Measurements from ENCODE around the gene TMIE.

The TMIE gene

DNA sequence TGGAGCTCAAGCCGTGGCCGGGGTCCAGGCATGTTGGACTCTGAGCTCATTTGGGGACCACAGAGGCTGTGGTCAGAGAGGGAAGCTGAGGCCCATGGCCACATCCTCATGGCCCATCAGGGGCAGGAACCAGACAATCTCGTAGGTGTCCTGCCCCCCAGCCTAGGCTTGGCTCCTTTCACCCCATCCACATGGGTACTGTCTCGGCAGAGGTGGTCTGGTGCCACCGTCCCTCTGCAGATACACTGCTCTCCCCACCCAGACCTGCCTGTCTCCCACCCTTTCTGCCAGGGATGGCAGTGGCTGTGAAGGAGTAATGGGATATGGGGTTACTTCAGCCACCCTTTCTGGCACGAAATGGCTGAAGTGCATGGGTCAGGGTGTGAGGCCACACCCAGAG, 8.5 kb downstream of the TMIE start:
- no peak for DNase-seq

DNA sequence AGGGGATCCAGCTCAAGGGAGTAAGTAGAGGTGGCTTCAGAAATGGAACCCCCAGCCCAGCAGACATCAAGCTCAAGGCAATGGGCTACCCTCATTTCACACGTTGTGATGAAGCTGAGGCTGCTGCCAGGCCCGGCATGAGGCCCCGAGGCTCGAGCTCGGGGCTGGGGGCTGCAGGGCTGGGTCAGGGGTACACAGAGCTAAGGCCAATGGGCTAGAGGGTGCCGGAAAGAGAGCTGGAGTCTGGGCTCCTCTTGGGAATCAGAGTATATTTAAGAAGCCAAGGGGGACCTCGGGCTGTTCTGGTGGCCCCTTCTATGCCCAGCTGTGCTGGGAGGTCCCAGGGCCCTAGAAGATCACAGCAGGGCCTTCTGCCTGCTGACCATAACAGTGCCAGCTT, 9.0 kb downstream of the TMIE start:
- no peak for DNase-seq

DNA sequence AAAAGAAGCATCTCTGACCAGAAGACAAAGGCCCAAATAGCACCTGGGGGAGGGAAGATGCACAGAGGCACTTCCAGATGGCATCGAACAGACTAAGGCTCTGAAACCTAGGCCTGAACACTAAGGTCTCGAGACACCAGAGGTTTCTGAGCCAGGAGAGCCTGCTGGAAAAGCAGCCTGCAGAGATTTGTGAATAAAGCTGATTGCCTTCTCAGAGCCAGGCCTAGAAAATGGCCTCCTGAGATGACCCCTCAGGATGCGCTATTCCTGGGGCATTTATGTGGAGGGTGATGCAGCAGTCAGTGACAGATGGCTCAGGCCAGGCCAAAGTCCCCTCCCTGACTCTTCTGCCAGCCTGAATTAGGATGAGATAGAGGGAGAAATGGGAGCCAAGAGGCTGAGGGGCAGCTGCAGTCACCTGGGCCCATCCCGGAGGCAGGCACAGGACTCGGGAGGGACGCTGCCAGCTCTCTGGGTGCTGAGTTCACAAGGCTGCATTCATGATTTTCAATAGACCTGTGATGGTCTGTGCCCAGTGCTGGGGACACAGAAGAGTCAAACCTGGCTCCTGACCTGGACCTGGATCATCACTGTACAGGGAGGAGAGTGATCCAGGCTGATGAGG, 9.6 kb downstream of the TMIE start:
- no peak for DNase-seq

DNA sequence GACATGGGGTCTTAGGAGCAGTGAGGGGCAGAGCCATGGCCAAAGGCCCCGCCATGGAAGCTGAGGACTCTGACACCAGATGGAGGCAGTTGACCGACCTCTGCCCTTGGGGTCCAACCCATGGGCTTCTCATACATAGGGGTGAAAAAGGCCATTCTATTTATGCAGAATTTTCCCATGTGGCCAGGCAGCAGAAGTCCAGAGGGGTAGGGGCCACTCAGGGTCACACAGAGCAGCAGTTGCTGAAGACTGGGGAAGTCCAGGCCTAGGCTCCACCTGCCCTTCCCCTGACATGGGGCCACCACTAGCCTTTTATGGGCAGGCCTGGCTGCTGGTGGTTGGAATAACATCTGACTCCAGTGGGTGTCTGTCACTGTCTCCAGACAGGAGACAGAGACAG, 10.1 kb downstream of the TMIE start:
- no peak for DNase-seq

DNA sequence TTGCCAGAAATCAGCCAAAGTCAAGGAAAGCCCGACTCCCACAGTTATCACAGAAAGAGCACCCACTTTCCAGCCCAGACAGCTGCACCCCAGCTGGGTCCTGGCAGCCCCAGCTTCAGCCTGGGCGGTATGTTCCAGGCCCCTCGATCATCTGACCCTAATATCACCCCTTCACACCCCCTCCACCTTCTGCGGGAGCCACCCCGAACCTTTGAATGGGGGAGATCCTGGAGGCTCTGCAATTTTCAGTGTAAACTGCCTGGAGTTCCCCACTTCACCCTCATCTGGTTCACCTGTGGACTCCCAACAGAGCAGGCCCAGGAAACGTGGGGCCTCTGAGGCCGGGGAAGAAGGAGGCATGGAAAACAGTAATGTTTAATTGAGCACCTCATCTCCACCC, 10.6 kb downstream of the TMIE start:
- no peak for DNase-seq

DNA sequence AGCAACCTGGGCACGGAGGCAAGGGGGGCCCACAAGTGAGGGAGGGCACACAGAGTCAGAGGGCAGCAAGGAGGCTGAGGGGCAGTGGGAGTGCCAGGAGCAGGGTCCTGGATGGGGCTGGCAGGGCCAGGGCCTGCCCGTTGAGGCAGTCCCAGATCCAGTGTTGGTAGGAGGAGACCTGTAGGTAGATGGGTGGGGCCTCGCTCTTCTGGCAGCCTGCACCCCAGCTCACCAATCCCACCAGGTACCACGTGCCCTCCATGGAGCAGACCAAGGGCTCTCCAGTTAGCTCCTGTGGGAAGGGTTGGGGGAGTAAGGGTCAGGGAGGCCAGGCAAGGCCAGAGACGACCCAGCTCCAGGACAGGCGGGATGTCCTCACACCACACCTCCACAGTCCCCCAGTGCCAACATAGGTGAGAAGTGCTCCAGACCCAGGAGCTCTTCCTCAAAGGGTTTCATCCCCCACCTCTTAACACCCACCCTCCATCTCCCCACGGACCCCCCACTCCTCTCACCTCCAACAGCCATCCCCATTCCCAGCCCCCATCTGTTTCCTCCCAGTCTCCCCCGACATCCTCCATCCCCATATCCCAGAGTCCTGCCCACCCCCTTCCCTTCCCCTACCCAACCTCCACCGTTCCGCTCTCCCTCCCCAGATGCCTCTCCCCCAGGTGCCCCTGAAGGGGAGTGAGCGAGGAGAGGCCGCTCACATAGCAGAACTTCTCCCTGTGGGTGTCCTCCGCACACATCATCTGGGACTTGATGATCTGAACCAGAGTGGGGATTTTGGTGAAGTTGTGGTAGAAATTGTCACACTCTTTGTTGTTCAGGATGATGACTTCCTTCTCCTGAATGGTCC, 11.2 kb downstream of the TMIE start:
- DNase-seq = no peak

DNA sequence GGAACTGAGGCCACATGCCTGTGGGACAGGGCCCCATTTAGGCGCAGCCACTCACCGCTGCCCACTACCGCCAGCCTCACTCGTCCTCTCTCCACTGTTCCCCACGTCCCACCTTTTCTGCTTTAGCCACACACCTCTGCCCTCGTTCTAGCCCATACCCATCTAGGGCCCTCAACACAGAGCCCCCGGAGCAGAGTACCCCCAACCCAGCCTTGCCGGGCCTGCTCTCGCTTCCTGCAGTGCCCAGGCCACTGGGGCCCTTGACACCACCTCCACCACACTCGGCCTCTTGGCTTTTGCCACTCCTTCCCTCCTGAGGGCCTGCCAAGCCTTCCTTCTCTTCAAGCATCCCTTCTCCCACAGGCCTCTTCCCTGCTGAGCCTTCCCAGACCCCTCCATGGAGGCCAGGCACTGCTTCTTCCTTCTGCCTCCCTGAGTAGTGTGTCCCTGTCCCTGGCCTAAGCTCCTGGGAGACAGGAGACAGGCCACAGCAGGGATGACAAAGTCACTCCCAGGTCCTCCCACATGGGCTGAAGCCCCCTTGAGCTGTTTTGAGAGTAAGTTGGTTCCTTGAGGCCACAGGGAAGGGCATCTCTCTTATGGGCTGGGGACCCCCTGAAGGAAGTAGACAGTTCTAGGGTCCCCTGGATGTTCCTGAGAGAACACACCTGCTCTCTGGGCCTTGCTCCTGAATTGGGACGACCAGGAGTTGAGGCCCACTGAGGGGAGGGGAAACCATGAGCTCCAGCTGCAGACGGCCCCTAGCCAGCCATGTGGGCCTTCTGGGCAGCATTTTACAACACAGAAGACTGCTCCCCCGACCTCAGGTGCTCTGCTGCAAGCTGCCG, 12.1 kb downstream of the TMIE start:
- DNase-seq = no peak

DNA sequence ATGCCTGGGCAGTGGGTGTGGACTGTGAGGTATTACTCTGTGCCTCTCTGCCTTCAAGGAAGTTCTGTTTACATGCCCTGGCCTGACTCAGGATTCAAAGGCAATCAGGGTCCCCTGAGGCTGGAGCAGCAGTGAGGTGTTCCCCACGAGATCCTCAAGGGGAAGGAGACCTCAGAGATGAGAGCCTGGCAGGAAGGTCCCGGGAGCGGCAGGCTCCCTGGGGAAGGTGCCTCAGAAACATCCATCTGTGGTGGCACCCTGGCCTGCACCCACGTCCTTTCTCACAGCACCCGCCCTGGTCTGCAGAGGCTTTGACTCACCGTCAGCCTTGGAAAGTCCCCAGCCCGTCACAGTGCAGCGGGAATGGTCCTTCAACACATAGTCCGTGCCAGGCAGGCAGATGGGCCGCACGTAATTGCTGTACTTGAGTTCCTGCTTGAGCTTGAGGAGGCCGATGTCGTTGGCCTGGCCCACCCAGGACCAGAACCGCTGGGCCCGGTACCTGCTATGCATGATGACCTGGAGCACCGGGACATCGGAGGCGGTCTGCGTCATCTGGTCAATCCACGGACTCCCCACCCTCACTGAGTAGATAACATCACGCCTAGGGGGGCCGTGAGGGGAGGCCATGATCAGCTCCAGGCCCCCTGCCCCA, 12.8 kb downstream of the TMIE start:
- no peak for DNase-seq

DNA sequence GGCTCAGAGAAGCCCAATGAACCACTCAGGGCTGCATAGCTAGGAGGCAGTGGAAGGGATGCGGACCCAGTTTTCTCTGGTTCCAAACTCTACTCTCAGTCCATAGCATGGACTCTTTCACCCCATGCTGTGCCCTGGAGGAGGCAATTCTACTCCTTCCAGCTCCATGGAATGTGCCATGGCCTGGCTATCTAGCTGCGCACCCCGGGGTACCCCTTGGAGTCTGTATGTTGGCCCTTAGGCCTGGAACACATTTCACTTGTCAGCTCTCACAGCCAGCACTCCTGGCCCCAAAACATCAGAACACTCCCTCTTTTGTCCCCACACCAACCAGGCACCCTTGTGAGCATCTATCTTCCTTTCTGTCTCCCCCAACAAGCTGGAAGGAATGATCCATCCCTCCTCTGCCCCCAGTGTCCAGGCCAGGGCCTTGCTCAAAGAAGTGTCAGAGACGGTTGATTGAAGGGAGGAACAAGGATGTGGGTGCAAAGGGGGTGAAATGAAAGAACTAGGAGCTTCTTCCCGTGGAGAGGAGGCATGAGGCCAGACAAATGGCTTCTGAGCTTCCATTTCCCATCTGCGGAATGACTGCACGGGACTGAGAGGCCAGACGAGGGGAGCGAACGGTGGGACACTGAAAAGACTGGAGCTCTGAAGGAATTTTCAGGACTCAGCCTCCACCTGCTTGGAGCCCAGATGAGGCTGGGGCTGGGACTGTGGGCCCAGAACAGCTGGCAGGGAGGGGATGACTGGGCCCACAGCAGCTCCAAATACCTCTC, 13.7 kb downstream of the TMIE start:
- DNase-seq = no peak

DNA sequence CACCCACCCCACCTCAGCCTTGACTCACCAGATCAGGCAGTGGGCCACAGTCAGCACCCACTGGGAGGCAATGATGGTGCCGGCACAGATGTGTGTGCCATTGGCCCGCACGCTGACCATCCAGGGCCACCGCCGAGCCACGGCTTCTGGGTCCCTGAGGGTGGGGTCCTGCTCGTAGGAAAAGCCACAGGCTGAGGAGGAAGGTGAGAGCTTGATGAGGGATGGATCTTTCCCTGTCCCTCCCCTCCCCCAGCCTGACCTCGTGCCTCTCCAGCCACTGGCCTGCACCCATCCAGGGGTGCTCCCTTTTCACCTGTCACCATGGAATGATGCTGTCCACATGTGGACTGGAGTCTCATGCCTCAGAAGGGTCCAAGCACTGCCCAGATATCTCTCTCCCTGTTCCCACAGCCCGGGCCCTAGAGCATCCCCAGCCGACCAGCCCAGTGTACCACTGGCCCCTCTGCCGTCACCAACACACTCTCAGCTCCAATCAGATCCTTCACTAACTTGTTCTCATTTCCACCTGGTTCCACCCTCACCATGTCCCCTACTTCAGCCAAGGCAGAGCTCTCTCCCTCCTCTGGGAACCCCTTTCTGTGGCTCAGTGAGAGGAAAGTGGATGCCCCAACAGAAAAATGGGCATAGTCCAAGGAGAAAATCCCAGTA, 14.4 kb downstream of the TMIE start:
- no peak for DNase-seq

DNA sequence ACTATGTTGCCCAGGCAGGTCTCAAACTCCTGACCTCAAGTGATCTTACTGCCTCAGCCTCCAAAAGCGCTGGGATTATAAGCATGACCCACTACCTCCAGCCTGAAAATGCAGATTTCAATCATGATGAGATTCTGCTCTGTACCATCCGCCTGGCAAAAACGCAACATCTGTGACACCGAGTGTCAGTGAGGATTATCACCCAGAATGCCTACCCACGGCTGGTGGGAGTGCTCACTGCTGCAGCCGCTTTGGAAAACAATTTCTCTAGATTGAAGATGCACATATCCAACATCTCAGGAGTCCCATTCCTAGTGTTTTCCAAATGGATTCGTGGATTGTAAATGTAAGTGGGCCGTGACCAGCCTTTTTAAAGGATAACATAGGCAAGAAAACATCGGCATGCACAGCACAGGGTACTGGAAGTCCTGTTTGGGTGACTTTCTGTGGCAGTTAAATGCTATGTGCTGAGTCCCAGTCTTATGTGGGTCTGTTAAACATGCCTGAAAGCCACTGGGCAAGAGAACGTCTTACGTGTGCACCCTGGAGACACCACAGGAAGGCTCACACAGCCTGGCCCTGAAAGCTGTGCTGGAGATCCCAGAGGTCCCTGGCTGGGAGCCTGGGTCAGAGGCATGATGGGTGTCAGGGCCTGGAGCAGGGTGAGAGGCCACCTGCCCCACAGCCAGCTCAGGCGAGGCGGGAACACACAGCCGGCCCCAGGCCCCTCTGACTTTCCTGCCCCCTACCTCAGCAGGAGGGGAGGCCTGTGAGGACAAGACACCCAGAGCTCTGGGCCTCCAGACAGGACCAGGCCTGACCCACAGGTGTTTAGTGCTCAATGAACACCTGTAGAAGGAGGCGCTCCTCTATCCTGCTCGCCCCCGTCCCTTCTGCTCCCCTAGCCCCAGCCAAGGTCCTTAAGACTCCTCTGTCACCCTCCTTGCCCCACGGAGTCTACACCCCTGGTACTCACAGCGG, 15.6 kb downstream of the TMIE start:
- no peak for DNase-seq

DNA sequence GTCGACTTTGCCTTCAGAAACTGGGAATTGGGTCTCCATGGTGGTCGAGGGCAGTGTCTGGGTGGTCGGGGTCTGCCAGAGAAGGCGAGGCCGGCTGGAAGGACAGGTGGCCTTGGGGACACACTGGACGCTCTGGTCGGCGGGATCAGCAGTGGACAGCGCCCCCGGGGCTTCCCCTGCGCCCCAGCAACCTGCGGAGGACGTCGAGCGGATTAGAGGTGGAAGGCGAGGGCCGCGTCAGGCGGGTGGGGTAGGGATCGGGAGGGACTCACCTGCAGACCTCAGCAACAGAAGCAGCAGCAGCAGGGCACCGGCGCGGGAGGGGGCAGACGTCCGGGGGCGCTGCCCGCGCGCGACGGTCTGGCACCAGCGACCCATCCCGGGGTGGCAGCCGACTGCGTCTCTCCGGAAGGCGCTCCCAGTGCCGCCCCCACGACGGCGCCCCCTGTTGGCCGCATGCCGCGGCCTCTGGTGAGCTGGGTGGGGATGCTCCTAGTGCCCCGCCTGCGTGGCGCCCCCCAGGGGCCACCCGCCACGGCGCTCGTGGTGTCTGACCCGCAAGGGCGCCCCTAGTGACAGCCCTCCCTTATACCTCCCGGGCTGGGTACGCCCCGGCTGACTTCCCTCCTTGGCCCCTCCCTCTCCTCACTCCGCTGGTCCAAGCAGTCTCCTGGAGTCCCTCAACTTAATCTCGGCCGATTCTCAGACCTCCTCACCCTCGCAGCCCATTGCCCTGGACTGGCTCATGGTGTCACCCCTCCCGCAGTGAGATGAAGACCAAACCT, 16.4 kb downstream of the TMIE start, which contains the start of gene PRSS50:
TSS of gene PRSS50 (minus strand) at position 423 of the 785 bp plus-strand sequence. CDS start at position 378, 45 bp downstream.
- no peak for DNase-seq

DNA sequence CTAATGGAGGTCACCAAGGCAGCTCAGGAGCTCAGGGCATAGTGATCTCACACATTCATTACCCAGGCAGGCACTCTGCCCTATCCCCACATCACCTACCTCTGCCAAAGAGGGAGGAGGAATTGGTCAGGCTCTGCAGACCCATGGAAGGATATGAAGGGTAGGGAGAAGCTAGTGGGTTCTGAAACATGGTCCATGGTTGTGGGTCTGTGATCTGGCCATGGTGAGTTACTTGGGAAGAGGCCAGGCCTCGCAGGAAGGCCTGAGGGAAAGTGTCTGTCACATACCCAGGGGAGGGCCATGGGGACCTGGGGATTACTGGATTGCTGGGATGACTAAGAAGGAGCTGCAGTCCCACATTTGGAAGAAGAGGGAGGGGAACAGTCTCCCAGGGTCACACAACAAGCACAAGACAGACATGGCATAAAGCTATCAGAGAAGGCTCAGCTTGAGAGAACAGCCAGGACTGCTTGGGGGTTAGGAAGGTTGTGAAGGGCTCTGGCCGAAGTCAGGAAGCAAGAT, 17.9 kb downstream of the TMIE start:
- DNase-seq = no peak

DNA sequence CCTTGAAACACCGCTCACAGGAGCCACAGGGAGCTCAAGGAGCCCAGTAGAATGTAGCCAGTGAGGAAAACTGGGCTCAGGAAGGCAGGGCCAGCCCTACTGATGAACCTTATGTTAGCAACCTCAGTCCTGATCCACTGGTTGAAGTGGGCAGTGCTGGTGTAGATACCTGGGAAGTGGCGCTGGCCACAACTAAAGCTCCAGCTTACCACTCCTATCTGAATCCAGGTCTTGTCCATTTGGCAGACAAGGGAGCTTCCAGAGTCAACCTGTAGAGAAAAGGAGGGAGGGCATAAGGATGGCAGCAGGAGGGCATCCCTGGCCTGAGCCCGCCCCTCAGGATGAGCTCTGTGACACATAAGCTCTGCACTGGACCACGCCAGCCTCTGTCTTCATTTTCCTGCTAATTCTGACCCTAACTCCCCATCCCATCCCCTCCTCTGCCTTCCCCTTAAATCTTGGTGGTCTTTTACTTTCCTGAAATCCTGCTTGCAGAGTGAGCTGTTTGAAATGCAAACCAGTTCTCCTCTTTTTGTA, 18.6 kb downstream of the TMIE start:
- DNase-seq = no peak

DNA sequence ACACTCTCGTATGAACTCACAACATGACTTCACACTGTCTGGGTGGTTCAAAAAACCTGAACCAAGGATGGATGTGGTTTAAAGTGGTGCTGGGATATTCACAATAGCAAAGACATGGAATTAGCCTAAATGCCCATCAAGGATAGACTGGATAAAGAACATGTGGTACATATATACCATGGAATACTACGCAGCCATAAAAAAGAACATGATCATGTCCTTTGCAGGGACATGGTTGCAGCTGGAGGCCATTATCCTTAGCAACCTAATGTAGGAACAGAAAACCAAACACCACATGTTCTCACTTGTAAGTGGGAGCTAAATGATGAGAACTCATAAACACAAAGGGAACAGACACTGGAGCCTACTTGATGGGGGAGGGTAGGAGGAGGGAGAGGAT, 19.8 kb downstream of the TMIE start:
- no peak for DNase-seq

DNA sequence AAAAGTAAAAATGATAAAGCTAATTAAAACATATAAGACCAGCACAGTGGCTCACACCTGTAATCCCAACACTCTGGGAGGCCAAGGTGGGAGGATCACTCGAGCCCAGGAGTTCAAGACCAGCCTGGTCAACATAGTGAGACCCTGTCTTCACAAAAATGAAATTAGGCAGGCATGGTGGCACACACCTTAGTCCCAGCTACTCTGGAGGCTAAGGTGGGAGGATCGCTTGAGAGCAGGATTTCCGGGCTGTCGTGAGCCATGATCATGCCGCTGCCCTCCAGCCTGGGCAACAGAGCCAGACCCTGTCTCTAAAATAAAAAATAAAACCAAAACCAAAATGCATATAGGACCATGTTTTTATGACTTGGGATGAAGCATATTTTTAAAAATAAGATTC, 21.3 kb downstream of the TMIE start:
- DNase-seq = no peak

DNA sequence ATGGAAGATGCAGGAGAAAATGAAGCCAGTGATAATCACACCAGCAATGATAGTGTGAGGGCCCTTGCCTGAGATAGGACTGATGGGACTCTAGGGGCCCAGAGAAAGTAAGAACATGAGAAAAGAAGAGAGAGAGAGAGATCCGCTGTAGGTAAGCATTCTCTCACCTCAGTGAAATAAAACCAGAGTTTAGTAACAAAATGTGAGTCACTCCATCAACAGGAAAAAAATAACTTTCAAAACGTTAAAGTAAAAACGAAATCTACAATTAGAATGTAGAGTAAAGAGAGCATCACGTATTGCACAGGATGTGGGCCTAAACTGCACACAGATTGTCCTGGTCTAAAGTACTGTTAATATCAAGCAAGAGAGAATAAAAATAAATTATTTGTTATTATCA, 23.2 kb downstream of the TMIE start:
- no peak for DNase-seq

DNA sequence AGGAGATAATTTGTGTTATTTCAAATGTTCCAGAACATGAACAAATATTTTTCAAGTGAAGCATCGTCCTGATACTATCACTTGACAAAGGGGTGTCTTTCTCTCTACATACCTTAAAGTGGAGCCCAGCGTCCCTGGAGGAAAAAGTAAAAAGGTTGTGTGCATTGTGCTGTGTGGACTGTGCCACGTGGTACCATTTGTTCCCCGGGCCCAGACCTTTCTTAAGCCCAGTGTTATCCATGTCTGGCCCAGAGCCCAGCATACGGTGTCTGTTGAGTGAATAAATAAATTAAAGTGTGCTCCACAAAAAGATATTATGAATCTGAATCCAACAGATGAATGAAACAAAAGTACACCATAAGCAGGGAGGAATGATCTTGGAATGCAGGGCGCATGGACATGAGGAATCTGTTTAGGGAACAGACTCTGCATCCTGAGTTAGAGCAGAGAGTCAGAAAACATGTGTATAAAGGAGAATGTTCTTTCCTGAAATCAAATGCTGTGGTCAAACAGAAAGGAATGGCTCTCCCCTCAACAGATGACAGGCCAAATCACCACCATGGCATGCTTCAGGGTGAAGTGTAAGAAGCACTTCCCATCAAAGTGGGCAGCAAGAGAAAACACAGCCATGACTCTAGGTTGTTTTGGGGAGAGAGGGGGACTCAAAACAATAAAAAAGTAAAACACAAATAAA, 24.6 kb downstream of the TMIE start:
- DNase-seq = no peak

All from GOT3 (cell line).